Measurements from ENCODE around the gene LRRC18.

Gene LRRC18

DNA sequence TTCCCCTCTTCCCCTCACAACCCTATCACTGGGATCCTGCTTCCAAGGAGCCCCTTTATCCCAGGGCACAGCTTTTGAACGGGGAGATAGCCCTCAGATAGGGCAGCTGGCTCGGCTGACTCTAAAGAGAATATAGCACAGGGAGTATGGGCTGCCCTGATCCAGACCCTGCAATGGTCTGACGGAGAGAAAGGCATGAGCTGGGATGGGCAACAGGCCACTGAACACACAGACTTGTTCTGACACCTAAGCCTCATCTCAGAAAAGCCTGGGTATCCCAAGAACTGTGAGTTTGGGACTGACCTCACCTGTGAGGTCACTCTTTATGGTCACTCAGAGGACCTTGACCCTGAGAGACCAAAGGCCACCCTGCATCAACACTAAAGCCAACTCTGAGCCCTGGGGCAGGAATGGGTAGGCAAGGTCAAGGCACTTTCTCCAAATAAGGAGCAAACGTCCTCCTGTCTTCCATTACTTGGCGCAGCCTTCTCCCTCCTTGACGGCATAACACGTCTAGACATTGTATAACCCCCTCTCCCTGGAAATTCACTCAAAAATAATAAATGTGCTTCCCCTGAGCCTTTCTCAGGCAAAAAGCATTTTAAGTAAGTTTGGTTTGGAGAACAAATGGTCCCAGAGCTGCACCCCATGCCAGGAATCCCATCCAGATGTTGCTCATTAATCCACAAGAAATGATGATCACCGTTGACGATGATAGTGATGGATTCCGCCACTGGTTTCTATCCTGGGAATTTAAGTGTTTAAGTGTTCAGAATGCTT lies 8.2 kb upstream of the LRRC18 start:
- DNase-seq (ENCODE audit: low spot score) = no peak
- in situ Hi-C loops (cut with MboI; ENCODE audit: low sequenced_read_pairs, unreplicated experiment) = no loop called here
- TF ChIP-seq, protein P1, sequence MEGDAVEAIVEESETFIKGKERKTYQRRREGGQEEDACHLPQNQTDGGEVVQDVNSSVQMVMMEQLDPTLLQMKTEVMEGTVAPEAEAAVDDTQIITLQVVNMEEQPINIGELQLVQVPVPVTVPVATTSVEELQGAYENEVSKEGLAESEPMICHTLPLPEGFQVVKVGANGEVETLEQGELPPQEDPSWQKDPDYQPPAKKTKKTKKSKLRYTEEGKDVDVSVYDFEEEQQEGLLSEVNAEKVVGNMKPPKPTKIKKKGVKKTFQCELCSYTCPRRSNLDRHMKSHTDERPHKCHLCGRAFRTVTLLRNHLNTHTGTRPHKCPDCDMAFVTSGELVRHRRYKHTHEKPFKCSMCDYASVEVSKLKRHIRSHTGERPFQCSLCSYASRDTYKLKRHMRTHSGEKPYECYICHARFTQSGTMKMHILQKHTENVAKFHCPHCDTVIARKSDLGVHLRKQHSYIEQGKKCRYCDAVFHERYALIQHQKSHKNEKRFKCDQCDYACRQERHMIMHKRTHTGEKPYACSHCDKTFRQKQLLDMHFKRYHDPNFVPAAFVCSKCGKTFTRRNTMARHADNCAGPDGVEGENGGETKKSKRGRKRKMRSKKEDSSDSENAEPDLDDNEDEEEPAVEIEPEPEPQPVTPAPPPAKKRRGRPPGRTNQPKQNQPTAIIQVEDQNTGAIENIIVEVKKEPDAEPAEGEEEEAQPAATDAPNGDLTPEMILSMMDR (IDR thresholded peaks at IDR 0.05; ENCODE audit: borderline replicate concordance, control extremely low read depth, extremely low read depth, insufficient read depth, missing control alignments) = no peak

DNA sequence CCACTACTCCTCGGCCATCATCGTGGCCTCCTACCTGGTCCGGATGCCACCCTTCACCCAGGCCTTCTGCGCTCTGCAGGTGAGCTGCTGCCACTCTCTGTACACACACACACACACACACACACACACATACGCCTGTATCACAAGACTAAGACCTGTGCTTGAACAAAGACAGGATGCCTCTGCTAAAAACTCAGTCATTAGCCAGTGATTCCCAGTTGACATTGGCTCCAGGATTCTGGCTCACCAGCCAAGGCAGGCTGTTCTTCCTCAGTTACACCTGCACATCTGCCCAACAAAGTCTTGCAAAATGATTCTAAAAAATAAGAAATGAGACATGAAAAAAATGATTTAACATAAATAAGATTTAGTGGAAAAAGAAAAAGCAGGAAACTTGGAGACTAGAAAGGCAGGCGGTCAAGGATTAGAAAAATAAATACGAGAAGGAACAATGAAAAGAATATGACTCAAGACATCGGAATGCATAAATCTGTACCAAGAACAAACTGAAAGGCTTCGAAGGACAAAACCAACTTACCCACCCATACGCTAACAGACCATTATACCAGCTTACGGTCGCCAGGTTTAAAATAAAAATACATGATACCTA lies 7.4 kb upstream of the LRRC18 start:
- in situ Hi-C loops (cut with MboI; ENCODE audit: low sequenced_read_pairs, unreplicated experiment) = no loop called here
- TF ChIP-seq, protein P1 (IDR thresholded peaks at IDR 0.05; ENCODE audit: borderline replicate concordance, control extremely low read depth, extremely low read depth, insufficient read depth, missing control alignments) = no peak
- DNase-seq (ENCODE audit: low spot score) = no peak

GRCh38 chr10:48946332-48946731 lies 6.7 kb upstream of the LRRC18 start:
- DNase-seq (ENCODE audit: low spot score) = no peak
- in situ Hi-C loops (cut with MboI; ENCODE audit: low sequenced_read_pairs, unreplicated experiment) = no loop called here
- TF ChIP-seq, protein P1 (IDR thresholded peaks at IDR 0.05; ENCODE audit: borderline replicate concordance, control extremely low read depth, extremely low read depth, insufficient read depth, missing control alignments) = no peak

DNA sequence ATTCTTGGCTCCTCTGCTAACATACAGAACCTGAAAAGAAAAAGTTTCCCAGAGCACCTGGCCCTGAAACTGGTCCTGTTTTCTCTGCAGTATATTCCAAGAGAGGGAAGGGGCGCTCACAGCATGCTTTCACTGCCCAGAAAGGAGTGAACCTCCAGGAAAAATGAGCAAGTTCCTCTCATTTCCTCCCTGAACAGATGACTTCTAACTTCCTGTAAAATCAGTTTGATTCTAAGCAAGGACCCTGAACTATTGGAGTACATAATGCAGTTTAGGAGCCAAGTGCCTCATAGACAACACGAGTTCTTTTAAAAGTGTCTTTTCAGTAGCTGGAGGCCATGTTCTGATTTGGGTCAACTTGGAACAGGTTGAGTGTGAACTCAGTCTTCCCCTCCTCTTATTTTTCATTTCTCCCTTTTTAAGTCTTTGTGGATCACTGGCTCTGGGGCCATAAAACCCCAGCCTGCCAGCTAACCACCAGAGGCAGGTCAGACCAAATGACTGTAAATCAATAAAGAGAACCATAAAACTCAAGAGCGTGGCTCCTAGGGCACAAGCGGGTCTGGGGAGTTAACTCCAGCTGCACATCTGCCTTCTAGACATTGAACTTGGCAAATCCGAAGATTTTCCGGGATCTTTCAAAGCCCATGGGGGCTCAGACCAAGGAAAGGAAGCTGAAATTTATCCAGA lies 5.9 kb upstream of the LRRC18 start:
- DNase-seq (ENCODE audit: low spot score) = no peak
- in situ Hi-C loops (cut with MboI; ENCODE audit: low sequenced_read_pairs, unreplicated experiment) = no loop called here
- TF ChIP-seq, protein P1 (IDR thresholded peaks at IDR 0.05; ENCODE audit: borderline replicate concordance, control extremely low read depth, extremely low read depth, insufficient read depth, missing control alignments) = no peak

DNA sequence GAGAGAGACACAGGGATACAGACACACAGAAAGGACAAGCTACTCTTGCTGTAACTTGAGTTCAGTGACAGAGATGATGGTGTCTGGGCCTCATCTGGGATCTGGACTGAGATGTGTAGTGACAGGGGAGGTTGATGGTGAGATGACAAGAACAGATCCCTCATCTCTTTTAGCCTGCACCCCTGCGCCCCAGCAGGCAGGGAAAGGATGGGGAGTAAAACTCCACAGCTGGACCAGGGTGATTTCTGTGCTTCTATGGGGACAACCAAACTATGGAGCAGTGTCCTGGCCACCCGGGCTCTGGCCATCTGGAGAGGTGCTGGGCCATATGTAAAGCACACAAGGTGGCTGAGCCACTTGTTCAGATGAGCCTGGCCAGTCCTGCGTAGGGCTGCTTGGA lies 4.5 kb upstream of the LRRC18 start:
- TF ChIP-seq, protein P1 (IDR thresholded peaks at IDR 0.05; ENCODE audit: borderline replicate concordance, control extremely low read depth, extremely low read depth, insufficient read depth, missing control alignments) = no peak
- in situ Hi-C loops (cut with MboI; ENCODE audit: low sequenced_read_pairs, unreplicated experiment) = no loop called here
- DNase-seq (ENCODE audit: low spot score) = no peak

DNA sequence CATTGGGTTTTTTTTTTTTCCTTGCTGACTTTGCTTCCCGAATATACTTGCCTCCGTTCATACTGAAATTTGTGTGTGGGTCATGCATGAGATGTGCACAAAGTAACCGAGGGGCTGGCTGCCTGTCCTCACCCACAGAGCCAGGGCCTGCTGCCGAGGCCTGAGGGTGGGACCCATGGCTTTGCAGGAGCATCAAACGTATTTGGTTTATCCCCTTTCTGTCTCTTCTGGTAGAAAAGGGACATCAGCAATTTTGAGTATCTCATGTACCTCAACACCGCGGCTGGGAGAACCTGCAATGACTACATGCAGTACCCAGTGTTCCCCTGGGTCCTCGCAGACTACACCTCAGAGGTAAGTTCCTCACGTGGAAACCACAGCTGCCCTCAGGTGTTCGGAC lies 3.5 kb upstream of the LRRC18 start:
- no peak for DNase-seq (ENCODE audit: low spot score)
- in situ Hi-C loops (cut with MboI; ENCODE audit: low sequenced_read_pairs, unreplicated experiment) = no loop called here
- TF ChIP-seq, protein P1 (IDR thresholded peaks at IDR 0.05; ENCODE audit: borderline replicate concordance, control extremely low read depth, extremely low read depth, insufficient read depth, missing control alignments) = no peak
